Heart left ventricle (tissue), 13 donors: Measurements from ENCODE around the gene SEMA3E.

Experiments used
- CTCF ChIP-seq, 12 donors: fragments of 200-600 bp; sonication (generic) in 4 of 12; IDR thresholded peaks; one replicate each; pipeline versions ENCODE4 v1.5.0 to v1.8.0; 2018 to 2022; ENCODE audit warnings: antibody characterized with exemption in 12 of 12, mild to moderate bottlenecking in 5 of 12
- POLR2A ChIP-seq, 2 donors: fragments of 450-650 bp; IDR thresholded peaks; one replicate each; pipeline ENCODE4 v1.6.1; 2017; ENCODE audit warnings: antibody characterized with exemption in 2 of 2, mild to moderate bottlenecking in 2 of 2, moderate library complexity in 2 of 2
- donor health status: ischemic (EF 13 %, LVEDD 7.1; RV severe dilation, severe dysfunction).
- donor health status: DM: no; HTN: yes; CAD: no.
- donor health status: DM: no; HTN: no; CAD: no.
- donor health status: ischemic (EF 25% LVEDD 6.9; RV normal size, moderate dysfunction).
- donor health status: ischemic (EF 25% LVEDD 5.7; RV mildly dilated, moderate dysfunction).
- donor health status: ischemic (EF 35%, LVEDD 5.7; RV mildly dilated, moderate dysfunction).
- donor health status: nonischemic (EF 11% LVEDD 7.7; RV severe dilation, severe dysfunction).
- donor health status: DM: yes; HTN: yes; CAD: no.
- donor health status: PGD.
- donor health status: ischemic (EF 29% LVEDD 5.4; RV normal size, mild dysfunction).
- donor health status: nonischemic (EF 23%, LVEDD 6.1; RV moderate dilation, normal function).

- TF ChIP-seq CTCF (IDR thresholded peaks at IDR 0.05) (no peak), POLR2A (IDR thresholded peaks at IDR 0.05) (no peak)
These were observed 170.3 kb downstream of the SEMA3E start for GRCh38 chr7:83478616-83479015.
